ENCODE data around the gene RNF31.
"Not testable (repeated sequence)": the region's sequence is repeated elsewhere in the genome, so short reads cannot be mapped to it uniquely, and the experiment has no call there.

RNF31 gene

GRCh38 chr14:24146978-24147760 lies at the start of gene RNF31:
RNF31 (plus strand) TSS chr14:24147498; CDS start chr14:24147699, 201 bp downstream.
- DNase-seq (ENCODE audit: low read depth, low spot score) = peak; percentile 99

GRCh38 chr14:24098229-24098926 lies 48.9 kb upstream of the RNF31 start:
- DNase-seq (ENCODE audit: low read depth, low spot score) = no peak

GRCh38 chr14:24098927-24099813 lies 48.1 kb upstream of the RNF31 start:
- DNase-seq (ENCODE audit: low read depth, low spot score) = no peak

- DNase-seq (ENCODE audit: low read depth, low spot score) = no peak
These were observed 46.9 kb upstream of the RNF31 start for GRCh38 chr14:24100197-24100981.

- DNase-seq (ENCODE audit: low read depth, low spot score) = no peak
These were observed 46.3 kb upstream of the RNF31 start for GRCh38 chr14:24100982-24101494.

- DNase-seq (ENCODE audit: low read depth, low spot score) = no peak
These were observed 44.8 kb upstream of the RNF31 start for GRCh38 chr14:24102357-24103048.

GRCh38 chr14:24103451-24103850 lies 43.8 kb upstream of the RNF31 start:
- no peak for DNase-seq (ENCODE audit: low read depth, low spot score)

GRCh38 chr14:24105609-24106239 lies 41.6 kb upstream of the RNF31 start:
- DNase-seq (ENCODE audit: low read depth, low spot score) = not testable (repeated sequence)

- no peak for DNase-seq (ENCODE audit: low read depth, low spot score)
These were observed 40.5 kb upstream of the RNF31 start for GRCh38 chr14:24106672-24107271.

GRCh38 chr14:24108336-24108874 lies 38.9 kb upstream of the RNF31 start:
- DNase-seq (ENCODE audit: low read depth, low spot score) = no peak

- no peak for DNase-seq (ENCODE audit: low read depth, low spot score)
These were observed 37.2 kb upstream of the RNF31 start for GRCh38 chr14:24110060-24110459.

- DNase-seq (ENCODE audit: low read depth, low spot score) = no peak
These were observed 36.8 kb upstream of the RNF31 start for GRCh38 chr14:24110523-24110922.

GRCh38 chr14:24113379-24113800 lies 33.9 kb upstream of the RNF31 start:
- no peak for DNase-seq (ENCODE audit: low read depth, low spot score)

- DNase-seq (ENCODE audit: low read depth, low spot score) = peak; percentile 90
These were observed 33.3 kb upstream of the RNF31 start for GRCh38 chr14:24113801-24114531.

GRCh38 chr14:24114532-24115421 lies 32.5 kb upstream of the RNF31 start, which contains the start of the genes DCAF11 and NRL:
DCAF11 (plus strand) TSS chr14:24114777; CDS start chr14:24115595, 818 bp downstream.
NRL (minus strand) TSS chr14:24114949; CDS start chr14:24082848, 32,101 bp downstream.
- peak; percentile 100 for DNase-seq (ENCODE audit: low read depth, low spot score)

GRCh38 chr14:24115422-24116127 lies 31.7 kb upstream of the RNF31 start:
- no peak for DNase-seq (ENCODE audit: low read depth, low spot score)

All from astrocyte of the hippocampus (primary cell).